GM10266 (cell line): Measurements from ENCODE around the gene UNC5B.

Source experiments
- DNase-seq: peaks from one replicate; pipeline ENCODE4 v3.0.0; 2012; ENCODE audit errors: extremely low spot score
- TF ChIP-seq, protein P1 (sequence below): IDR thresholded peaks from 2 replicates; pipeline ENCODE4 v1.5.1; 2012; ENCODE audit warnings: mild to moderate bottlenecking, low read depth; ENCODE audit not compliant: control insufficient read depth, insufficient read depth; ENCODE audit errors: missing control alignments

Gene UNC5B

DNA sequence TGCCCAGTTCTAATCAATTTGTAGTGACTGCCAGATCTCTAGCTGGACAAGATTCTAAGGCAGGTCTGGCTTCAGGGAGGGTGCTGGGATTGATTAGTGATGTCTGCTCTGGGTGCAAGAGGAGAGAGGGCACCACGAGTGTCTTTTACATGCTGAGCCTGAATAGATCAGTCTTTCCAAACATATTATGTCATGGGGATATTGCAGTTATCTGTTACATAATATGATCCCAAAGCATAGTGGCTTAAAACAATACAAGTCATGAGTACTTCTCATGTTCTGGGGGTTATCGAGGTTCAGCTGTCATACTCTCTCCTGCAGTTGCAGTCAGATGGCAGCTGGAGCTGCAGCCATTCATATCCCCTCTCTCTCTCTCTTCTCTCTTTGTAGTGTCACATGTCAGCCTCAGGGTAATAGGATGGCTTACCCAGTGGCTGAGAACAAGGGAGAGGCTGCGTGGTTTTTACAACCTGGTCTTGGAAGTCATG lies 132.7 kb downstream of the UNC5B start:
- TF ChIP-seq, protein P1, sequence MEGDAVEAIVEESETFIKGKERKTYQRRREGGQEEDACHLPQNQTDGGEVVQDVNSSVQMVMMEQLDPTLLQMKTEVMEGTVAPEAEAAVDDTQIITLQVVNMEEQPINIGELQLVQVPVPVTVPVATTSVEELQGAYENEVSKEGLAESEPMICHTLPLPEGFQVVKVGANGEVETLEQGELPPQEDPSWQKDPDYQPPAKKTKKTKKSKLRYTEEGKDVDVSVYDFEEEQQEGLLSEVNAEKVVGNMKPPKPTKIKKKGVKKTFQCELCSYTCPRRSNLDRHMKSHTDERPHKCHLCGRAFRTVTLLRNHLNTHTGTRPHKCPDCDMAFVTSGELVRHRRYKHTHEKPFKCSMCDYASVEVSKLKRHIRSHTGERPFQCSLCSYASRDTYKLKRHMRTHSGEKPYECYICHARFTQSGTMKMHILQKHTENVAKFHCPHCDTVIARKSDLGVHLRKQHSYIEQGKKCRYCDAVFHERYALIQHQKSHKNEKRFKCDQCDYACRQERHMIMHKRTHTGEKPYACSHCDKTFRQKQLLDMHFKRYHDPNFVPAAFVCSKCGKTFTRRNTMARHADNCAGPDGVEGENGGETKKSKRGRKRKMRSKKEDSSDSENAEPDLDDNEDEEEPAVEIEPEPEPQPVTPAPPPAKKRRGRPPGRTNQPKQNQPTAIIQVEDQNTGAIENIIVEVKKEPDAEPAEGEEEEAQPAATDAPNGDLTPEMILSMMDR, result no peak
- no peak for DNase-seq

DNA sequence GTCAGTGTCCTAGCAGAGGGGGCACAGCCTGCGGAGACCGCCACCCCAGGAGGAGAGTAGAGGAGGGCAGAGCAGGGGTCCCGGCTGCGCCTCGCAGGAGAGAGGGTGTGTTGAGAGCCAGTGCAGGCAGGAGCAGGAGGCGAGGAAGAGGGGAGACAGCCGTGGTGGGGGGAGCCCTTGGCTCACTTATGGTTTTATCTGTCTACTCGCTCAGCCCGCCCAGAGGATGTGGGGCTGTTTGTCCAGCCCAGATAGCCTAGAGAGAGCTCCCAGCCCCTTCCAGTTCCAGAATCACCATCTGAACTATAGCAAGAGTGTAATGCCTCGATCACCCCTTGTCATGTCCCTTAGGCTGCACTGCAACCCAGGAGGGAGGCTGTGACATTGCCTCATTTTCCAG lies 133.3 kb downstream of the UNC5B start:
- no peak for DNase-seq
- TF ChIP-seq, protein P1, result no peak

DNA sequence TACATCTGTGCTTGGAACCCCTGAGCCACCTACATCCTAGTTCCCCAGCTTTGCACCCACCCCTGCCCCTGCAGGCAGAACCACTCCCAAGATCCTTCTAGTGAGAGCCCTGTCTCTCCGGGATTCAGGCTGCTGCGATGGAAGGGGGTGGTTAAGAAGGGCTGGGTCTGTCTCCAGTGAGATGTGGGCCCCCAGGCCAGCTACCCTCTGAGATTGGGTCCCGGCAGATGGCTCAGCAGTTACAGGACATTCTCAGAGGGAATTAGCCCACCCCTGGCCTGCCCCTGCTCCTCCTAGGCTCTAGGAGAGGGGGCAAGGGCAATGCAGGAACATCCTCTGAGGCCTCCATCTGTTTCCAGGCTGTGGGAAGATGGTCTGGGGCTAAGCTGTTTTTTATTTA lies 134.4 kb downstream of the UNC5B start:
- DNase-seq, result no peak
- TF ChIP-seq, protein P1, result no peak

DNA sequence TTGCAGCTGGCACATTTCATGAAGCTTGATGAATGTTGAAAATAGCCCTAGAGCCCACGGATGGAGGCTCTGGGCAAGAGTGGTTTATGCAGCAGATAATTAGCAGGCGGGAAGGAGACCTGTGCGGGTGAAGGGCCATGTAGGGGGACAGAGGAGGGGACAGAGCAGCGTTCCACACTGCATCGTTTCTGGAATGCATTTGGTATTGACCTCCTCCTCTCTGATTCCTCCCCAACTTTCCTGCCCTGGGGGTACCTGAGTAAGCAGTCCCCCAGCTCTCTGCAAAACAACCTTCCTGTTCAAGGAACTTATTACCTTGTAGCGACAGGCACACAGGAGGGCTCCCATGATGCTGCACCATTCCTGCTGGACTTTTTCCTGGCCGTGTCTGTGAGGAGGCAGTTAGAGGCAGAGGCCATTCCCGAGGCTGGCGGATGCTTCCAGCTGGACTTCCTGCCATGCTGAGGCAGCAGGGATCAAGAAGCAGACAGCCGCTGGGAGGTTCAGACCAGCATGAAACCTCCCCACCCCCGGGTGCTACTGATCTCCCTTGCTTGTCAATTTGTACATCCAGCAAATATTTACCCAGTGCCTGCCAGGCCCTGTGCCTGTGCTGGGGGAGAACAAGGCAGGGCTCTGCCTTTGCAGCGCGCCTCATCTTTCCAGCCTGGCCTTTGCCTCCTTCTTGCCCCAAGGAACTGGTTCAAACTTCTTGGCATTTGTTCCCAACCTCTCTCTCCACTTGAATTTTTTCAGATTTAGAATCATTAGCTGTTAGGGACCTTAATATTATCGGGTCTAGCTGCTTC lies 135.4 kb downstream of the UNC5B start:
- DNase-seq, result no peak
- TF ChIP-seq, protein P1, result no peak

DNA sequence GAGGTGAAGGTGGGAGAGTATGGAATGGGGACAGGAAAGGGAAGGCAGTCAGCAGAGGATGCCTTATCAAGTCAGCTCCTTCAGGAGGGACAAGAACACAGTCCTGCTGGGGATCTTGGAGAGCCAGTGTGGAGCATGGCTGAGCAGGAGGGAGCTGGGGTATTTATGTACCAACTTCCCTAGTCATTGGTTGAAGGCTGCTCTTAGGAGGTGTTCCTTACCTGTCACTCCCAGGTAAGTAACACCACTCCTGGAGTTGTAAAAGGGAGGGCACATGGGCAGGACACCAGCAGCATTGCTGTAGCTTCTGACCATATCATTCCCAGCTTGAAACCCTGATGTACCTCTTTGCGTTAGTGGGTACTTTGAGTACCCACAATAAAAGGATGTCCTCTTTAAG lies 136.5 kb downstream of the UNC5B start:
- no peak for DNase-seq
- TF ChIP-seq, protein P1, result no peak

DNA sequence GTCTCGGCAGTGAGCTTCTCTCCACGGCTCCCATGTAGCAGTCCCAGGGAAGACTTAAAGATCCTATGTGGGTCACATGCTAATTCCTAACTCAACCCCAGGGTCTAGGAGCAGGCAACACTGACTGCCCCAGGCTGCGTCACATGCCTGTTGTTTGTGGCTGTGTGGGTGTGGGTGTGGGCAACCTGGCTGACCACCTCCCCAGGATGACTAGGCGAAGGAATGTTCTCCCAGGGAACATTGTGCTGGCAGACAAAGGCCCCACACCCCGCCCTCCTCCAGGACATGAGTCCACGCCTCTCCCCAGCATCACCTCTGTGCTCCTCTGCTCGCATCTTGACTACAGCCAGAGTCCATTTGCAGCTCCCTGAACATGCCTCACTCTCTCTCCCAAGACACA lies 137.0 kb downstream of the UNC5B start:
- DNase-seq, result no peak
- TF ChIP-seq, protein P1, result no peak

DNA sequence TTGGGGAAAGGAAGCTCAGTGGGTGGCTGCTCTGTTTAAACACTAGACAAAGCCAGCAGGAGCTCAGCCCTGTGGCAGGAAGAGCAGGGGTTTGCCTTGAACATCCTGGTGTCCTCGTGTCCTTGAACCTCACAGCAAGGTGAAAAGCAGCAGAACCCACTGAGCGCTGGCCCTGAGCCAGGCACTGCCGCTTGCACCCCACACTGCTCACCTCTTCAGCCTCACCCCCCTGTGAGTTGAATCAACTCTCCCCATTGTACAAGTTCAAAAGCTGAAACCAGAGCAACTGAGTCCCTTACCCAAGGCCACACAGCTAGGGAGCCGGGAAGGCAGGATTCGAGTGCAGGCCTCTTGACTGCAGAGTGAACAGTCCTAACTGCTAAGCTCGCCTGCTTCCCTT lies 138.7 kb downstream of the UNC5B start:
- TF ChIP-seq, protein P1, result no peak
- no peak for DNase-seq
